Subcutaneous adipose tissue (tissue), 4 donors: ENCODE measurements around the gene PRPH. TPM values are rescaled to one million over a fixed set of nuclear protein-coding genes. Genes with fewer than 3 reads are reported as not detected.

ENCODE experiments used
- CTCF ChIP-seq: fragments of 450-650 bp; IDR thresholded peaks from one replicate; pipeline ENCODE4 v1.5.1; 2016; ENCODE audit warnings: low read depth, mild to moderate bottlenecking, control low read depth, antibody characterized with exemption, moderate library complexity
- total RNA-seq, 4 donors: library from RNA; depleted of rRNA; stranded (reverse); fragments of >200 nt; gene quantifications; one replicate each; pipeline ENCODE4 v1.1.0, GENCODE V29; 2016

PRPH gene
- total RNA-seq, 4 donors from 2014 or later: 0.19 to 0.88 TPM; not detected in 2

DNA sequence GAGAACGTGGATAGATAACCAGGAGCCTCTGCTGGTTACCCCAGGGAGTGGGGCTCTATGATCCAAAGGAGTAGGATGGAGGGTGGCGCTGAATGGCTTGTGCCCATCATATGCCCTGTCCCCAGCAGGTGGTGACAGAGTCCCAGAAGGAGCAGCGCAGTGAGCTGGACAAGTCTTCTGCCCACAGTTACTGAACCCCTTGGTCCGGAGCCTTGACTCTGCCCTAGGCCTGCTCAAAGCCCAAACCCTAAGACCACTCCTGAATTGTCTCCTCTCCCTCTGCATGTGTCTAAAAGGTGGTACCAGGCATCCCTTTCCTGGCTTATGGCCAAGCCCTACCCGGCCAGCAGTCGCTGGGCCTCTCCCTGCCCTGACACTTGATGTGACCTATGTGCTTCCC, 3.2 kb downstream of the PRPH start:
- TF ChIP-seq CTCF: no peak

DNA sequence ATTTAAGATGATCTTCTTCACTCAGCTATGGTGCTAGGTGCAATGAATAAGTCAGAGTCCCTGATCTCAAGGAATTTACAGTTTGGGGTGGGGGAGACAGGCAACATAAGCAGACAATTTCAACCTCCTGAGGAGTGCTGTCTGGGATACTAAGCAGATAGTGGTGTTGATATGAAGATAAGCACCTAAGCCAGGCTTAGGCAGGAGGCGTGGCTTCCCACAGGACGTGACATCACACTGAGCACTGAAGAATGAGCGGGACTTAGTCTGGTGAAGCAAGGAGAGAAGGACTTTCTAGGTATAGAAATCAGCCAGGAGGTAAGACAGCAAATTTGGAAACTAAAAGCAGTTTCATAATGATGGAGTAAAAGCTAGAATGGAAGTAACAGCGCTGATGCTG, 6.8 kb downstream of the PRPH start:
- no peak for TF ChIP-seq CTCF

- TF ChIP-seq CTCF: no peak
Observed at GRCh38 chr12:49304161-49304560, 9.2 kb downstream of the PRPH start.

GRCh38 chr12:49305762-49306510, 11.0 kb downstream of the PRPH start:
- no peak for TF ChIP-seq CTCF

DNA sequence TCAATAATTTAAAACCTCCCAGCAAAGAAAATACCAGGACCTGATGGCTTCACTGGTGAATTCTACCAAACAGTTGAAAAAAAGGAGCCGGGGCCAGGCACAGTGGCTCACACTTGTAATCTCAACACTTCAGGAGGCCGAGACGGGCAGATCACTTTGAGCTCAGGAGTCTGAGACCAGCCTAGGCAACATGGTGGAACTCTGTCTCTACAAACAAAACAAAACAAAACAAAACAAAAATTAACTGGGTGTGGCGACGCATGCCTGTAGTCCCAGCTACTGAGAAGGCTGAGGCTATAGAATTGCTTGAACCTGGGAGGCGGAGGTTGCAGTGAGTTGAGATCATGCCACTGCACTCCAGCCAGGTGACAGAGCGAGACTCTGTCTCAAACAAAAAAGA, 14.4 kb downstream of the PRPH start:
- no peak for TF ChIP-seq CTCF

DNA sequence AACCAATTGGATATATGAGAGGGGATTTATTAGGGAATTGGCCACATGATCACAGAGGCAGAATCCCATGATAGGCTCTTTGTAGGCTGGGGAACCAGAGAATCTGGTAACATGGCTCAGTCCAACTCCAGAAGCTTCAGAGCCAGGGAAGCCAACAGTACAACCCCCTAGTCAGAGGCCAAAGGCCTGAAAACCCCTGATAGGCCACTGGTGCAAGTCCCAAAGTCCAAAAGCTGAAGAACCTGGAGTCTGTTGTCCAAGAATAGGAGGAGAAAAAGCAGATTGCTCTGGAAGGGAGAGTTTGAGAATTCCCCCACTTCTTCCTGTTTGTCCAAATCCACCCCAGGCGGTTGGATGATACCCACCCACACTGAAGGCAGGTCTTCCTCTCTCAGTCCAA, 19.9 kb downstream of the PRPH start:
- no peak for TF ChIP-seq CTCF

DNA sequence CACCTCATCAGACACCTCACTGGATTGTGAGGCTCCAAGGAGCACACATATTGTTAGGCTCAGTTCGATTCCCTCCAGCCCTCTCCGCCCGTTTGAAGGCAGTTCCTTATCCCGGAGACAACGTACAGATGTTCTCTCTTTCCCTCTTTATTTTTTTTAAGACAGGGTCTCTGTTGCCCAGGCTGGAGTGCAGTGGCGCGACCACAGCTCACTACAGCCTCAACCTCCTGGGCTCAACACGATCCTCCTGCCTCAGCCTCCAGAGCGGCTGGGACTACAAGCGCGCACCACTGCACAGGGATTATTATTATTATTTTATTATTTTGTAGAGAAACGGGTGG, 27.4 kb downstream of the PRPH start:
- TF ChIP-seq CTCF: no peak
